ENCODE results near the gene ELP5.

Gene ELP5

DNA sequence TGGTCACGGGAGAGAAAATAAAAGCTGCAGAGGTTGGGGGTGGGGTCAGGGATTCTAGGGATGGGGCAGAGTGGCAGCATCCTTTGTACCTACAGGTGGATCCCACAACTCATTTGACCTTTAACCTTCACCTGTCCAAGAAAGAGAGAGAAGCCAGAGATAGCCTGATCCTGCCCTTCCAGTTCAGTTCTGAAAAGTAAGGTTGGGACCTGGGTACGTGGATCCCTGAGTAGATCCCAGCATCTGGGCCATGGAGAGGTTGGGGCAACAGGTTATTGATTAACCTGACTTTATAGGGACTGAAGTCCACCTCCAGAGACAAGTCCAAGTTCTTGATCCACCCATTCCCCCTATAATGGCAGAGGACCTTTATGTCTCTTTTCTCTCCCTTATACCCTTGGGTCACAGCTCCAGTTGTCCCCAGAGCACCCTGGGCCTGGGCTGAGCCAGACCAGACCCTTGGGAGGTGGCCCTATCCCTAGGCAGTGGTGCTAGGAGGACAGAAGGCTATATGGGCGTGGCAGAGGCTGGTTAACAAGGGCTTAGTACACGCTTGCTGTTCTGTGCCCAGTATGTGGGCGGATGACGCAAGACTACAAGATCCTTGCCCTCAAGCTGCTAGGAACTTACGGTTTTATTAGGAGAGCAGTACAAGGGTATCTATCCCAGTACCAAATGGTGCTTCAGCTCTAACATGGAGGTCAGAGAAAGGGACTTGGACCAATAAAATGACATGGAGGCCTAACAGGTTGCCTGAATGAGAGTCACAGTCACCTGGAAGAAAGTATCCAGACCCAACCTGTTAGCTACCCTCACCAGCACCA lies 6.9 kb downstream of the ELP5 start:
- no peak for DNase-seq

DNA sequence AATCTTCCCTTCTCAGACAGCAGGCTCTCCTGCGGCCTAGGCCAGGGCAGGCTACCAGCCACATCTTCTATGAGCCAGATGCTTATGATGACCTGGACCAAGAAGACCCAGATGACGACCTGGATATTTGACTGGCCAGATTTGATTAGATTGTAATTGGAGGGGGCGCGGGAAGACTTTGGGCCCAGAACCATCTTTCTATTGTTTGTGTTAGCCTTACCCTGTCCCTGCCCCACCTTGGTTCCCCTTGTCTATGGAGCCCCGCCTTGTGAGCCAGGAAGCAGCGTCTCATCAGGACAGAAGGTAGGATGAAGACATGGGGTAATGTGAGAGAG lies 7.5 kb downstream of the ELP5 start:
- no peak for DNase-seq

DNA sequence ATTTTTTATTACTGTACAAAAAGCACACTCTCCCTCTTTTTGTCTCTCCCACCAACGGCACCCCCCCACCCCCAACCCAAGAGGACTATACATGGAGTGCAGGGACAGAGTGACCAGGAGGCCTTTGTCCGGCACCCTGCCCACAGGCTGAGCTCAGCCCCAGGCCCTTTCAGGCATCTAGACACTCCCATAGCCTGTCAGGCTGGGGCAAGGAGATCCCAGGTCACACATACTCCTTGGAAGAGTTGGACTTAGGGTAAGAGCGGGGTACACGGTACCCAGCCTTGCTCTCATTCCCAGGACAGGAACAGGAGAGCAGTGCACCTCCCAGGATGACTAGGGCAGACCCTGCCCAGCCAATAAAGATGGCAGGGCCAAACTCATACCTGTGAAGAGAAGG lies 8.1 kb downstream of the ELP5 start:
- DNase-seq = no peak

DNA sequence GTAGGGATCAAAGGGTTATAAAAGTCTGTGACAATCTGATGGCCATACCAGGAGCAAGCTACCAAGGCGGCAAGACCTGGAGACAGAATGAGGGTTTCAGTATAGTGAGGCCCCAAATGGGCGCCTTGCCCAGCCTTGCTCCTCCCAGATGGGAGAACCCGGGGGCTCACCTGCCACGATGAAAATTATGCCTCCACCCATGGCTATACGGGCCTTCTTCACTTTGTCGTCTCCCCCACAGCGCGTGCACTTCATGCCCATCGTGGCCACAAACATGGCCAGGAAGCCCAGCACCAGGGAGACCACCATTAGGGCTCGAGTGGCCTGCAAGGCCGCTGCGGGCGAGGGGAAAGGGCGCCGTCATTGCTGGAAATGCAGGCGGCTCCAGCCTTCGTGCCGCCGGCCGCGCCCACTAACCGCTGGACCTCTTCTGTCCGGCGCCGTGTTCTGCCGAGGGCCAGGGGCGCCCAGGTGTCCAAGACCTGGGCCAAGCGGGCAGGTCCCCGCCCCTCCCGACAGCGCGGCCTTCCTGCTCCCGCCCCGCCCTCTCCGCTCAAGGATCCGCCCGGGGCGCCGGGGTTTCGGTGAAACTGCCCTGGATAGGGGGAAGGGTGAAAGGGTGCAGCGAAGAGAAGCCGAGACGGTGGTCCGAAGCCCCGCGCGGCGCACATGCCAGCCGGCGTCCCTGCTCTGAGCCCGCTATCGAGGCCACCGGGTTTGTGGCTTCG lies 8.8 kb downstream of the ELP5 start:
- no peak for DNase-seq

DNA sequence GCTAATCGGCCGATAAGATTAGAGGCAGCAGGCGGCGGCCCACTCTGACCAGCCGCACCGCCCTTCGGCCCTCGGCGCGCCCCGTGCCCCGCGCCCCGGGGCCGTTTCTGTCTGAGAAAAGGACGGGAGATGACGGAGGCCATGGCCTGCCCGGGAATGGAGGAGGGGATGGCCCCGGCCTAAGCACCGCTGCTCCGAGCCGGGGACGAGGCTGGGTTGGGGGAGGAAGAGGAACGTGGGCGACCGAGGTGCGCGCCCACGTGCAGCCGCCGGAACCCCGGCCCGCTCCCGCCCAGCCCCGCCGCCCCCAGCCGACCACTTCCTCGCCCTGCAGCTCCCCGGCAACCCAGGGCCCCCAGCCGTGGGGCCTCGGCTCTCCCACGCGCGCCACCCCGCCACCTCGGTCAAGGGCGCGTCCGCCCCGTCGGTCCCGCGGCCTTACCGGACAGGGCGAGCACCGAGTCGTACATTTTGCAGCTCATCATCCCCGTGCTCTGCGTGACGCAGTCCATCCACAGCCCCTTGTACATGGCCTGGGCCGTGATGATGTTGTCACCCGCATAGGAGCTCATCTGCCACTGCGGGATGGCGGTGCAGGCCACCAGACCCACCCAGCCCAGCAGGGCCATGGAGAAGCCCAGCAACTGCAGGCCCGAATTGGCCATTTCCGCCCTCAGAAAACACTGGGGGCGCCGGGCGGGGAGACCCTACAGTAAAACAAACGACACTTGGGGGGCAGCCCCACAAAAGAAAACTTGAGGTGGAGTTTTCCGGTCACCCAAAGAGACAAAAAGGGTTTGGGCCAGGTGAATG lies 9.6 kb downstream of the ELP5 start:
- no peak for DNase-seq

DNA sequence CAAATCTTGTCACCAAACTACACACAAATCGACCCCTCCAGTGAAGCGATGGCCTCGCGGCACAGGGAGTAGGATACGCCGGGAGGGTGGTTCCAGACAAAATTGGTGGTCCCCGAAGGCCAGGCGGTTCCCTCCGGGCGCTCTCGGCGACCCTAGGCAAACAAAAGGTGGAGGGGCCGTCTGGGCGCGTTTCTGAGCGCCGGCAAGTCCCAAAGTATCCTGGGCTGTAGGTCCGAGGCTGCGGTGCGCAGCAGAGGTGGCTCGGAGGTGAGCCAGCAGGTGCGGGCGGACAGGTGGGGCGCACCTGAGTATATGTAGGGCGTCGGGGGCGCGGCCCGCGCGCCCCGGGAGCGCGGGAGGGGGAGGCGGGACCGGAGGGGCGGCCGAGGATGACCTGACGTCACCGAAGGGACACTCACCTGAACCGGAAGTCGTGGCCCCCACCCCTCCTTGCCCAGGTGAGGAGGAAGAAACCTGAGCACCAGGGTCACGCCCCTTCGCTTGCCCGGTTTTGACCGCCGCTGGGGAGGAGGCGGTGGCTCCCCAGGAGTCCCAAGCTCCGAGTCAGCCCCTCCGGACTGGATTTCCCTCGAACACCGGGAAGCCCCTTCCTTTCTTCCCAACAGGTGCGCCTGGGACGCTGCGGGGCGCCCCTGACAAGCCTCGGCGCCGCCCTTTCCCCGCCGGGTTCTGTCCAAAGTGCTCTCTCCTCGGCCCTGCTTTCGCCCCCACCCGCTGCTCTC lies 10.3 kb downstream of the ELP5 start, which contains the start of gene CLDN7:
Gene CLDN7 (minus strand): TSS at position 287 of the 743 bp plus-strand sequence. CDS start 435 bp downstream, outside the sequence.
- no peak for DNase-seq

DNA sequence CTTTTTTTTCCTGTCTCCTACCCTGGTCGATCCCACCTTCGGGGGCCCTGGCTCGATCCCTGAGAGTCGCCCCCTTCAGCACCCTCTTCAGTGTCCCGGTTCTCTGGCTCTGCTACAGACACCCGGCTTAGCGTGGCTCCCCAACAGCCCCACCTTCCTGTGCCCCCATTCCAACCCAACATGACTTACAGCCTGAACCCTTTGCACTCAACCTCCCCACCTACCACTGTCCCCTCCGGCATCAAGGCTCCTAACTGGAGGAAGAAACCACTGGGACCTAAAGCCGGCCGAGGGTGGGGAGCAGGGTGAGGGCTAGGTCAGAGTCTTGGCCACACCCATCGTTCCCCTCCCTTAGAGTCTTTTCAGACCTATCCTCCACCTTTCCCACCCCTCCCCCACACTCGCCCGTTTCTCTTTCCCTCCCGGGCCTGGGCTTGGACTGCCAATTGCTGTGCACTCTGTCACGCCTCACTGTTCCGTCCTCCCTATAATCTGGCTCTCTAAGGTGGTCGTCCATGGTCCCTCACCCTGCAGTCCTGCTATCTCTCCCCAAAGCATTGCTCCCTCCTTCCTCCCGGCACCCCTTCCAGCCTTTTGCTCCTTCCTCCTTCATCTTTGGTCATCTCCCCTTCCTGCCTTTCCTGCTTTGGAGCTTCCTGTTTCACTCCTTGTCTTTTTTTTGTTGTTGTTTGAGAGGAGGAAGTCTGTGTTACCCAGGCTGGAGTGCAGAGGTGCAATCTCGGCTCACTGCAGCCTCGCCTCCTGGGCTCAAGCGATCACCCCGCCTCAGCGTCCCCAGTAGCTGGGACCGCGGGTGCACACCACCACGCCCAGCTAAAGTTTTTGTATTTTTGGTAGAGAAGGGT lies 11.2 kb downstream of the ELP5 start:
- no peak for DNase-seq

DNA sequence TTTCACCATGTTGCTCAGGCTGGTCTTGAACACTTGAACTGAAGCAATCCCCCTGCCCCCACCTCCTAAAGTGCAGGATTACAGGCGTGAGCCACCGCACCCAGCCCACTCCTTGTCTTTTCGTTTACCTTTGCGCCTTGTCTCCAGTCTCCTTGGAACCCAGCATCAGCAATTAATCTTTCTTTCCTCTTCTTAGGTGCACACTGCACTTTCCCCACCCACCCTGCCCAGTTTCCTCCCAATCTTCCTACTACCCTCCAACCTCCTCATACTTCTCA lies 11.7 kb downstream of the ELP5 start:
- DNase-seq = no peak

DNA sequence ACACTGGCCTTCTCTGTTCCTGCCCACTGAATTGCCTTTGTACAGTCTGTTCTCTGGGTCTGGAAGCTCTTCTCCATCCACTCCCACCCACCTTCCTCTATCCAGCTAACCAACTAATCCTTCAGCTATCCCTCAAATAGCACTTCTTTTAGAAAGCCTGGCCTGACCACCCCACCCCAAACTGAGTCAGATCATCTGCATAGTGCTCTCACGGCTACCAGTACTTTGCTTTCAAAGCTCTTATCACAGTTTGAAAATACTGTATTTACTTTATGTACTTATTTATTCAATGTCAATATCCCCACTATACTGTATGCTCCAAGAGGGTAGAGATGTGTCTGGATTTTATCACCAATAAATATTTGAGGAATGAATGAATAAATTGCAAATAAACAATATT lies 14.8 kb downstream of the ELP5 start:
- no peak for DNase-seq

DNA sequence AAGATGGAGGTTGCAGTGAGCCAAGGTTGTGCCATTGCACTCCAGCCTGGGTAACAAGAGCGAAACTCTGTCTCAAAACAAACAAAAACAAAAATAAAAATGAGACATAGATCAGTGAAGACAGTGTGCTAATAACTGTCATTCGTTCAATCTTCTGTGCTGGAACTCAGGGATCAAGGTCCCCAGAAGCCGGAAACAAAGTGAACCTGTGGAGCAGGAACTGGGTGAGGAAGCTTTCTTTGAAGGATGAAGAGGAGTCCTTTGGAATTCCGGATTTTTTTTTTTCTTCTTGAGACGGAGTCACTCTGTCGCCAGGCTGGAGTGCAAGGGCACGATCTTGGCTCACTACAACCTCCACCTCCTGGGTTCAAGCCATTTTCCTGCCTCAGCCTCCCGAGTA lies 27.4 kb downstream of the ELP5 start:
- DNase-seq = no peak

DNA sequence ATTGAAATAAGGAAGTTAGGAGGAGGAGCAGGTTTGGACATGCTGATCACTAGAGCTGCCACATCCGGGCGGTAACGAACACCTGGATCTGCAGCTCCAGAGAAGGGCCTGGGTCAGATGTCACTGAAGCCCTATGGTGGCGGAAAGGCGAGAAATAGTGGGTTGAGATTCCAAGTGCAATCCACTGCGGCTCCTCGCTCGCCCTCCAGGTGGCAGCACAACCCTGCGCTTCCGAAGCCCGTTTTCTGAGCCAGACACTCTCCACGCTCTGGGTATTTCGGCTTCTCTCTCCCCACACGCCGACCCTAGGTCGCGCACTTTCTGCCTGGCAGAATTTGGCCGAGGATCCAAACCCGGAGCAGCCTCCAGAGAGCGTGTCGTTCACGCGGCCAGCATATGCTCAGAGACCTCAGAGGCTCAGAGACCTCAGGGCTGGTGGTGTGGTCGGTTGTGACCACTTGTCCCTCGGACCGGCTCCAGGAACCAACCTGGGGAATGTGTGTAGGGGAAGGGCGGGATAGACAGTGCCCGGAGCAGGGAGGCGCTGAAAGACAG lies 28.6 kb downstream of the ELP5 start:
- peak; percentile 53 for DNase-seq

DNA sequence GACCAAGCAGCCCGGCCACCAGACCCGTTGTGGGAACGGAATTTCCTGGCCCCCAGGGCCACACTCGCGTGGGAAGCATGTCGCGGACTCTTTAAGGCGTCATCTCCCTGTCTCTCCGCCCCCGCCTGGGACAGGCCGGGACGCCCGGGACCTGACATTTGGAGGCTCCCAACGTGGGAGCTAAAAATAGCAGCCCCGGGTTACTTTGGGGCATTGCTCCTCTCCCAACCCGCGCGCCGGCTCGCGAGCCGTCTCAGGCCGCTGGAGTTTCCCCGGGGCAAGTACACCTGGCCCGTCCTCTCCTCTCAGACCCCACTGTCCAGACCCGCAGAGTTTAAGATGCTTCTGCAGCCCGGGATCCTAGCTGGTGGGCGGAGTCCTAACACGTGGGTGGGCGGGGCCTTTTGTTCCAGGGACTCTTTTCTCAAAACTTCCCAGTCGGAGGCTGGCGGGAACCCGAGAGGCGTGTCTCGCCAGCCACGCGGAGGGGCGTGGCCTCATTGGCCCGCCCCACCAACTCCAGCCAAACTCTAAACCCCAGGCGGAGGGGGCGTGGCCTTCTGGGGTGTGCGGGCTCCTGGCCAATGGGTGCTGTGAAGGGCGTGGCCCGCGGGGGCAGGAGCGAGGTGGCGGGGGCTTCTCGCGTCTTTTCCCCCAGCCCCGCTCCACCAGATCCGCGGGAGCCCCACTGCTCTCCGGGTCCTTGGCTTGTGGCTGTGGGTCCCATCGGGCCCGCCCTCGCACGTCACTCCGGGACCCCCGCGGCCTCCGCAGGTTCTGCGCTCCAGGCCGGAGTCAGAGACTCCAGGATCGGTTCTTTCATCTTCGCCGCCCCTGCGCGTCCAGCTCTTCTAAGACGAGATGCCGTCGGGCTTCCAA lies 29.3 kb downstream of the ELP5 start, which contains the start of gene SLC2A4:
Gene SLC2A4 (plus strand): TSS at position 645 of the 879 bp plus-strand sequence. CDS start 217 bp downstream, at position 862.
- DNase-seq = peak; percentile 70

DNA sequence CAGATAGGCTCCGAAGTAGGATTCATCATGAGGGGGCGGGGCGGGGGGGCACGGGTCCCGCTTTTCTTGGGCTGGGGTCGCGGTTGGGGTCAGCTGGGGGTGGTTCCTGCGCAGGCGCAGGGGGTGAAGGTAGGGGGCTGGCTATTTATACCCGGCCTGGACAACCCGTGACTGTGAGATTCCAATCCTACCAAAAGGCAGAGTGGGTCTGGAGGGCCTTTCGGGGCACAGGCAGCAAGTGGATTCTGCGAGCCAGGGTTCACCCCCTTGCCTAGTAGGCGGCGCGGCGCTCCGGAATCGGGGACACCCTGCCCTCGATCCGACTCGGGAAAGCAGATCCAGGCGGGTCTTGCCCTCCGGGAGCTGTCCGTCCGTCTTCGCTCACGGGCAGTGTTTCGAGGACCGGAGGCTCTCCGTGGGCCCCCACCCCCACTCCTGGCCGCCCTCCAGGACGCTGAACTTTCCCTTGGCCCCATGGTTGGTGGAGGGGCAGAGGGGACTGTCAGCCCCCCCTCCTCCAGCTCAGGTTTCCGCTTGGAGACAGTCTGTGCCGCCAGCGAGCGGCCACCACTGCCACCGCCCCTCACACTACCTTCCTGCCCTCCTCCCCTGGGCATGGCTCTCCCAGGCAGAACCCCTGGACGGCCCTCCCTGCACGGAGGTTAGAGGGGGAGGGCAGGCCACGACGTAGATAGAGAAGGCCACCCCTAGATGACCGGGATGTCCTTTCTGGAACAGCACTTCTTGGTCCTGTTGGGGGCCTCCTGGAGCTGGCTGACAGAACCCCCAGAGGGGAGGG lies 30.1 kb downstream of the ELP5 start:
- no peak for DNase-seq

DNA sequence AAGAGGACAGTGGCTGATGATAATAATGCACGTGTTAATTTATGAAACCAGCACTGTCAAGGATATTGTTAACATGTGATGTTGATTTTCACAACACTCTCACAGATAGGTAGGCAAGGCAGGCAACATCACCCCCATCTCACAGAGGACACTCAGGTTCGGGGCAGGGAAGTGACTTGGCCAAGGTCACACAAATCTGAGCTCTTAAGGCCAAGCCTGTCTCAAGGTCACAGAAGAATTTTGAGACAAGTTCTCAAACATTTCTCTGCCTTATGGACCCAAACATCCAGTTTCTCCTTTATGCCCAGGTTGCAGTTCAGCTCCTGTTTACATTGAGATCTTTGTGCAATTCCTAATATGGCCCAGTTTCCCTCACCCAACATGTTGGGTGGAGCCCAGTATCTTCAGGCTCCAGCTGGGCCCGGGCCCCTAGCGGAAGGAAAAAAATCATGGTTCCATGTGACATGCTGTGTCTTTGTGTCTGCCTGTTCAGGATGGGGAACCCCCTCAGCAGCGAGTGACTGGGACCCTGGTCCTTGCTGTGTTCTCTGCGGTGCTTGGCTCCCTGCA lies 30.8 kb downstream of the ELP5 start:
- DNase-seq = no peak

DNA sequence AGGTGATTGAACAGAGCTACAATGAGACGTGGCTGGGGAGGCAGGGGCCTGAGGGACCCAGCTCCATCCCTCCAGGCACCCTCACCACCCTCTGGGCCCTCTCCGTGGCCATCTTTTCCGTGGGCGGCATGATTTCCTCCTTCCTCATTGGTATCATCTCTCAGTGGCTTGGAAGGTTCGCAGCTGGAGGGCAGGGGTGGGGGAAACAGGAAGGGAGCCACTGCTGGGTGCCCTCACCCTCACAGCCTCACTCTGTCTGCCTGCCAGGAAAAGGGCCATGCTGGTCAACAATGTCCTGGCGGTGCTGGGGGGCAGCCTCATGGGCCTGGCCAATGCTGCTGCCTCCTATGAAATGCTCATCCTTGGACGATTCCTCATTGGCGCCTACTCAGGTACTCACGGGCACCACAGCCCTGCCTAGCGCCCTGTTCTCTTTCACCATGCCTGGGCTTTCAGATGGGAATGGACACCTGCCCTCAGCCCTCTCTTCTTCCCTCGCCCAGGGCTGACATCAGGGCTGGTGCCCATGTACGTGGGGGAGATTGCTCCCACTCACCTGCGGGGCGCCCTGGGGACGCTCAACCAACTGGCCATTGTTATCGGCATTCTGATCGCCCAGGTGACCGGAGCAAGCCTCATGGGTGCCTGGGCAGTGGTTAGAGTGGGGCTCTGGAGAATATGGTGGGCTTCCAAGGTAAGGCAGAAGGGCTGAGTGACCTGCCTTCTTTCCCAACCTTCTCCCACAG lies 31.6 kb downstream of the ELP5 start:
- DNase-seq = no peak

DNA sequence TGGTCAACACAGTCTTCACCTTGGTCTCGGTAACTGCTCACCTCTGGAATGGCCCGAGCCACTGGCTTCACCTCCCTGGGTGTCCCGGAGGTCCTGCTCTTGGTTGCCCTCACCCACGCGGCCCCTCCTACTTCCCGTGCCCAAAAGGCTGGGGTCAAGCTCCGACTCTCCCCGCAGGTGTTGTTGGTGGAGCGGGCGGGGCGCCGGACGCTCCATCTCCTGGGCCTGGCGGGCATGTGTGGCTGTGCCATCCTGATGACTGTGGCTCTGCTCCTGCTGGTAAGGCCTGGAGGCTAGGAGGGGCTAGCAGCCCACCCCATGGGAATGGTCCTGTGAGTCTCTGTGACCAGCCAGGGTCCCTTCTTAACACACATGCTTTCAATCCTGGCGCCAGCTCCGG lies 32.9 kb downstream of the ELP5 start:
- DNase-seq = no peak

DNA sequence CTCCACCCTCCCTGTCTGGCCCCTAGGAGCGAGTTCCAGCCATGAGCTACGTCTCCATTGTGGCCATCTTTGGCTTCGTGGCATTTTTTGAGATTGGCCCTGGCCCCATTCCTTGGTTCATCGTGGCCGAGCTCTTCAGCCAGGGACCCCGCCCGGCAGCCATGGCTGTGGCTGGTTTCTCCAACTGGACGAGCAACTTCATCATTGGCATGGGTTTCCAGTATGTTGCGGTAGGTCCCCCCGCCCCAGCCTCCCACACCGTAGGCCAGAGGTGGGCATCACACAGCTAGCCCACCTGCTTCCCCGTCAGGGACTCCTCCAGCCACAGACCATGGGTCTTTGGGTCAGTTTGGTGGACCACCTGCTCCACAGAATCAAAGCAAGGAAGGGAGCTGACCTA lies 33.7 kb downstream of the ELP5 start:
- no peak for DNase-seq

DNA sequence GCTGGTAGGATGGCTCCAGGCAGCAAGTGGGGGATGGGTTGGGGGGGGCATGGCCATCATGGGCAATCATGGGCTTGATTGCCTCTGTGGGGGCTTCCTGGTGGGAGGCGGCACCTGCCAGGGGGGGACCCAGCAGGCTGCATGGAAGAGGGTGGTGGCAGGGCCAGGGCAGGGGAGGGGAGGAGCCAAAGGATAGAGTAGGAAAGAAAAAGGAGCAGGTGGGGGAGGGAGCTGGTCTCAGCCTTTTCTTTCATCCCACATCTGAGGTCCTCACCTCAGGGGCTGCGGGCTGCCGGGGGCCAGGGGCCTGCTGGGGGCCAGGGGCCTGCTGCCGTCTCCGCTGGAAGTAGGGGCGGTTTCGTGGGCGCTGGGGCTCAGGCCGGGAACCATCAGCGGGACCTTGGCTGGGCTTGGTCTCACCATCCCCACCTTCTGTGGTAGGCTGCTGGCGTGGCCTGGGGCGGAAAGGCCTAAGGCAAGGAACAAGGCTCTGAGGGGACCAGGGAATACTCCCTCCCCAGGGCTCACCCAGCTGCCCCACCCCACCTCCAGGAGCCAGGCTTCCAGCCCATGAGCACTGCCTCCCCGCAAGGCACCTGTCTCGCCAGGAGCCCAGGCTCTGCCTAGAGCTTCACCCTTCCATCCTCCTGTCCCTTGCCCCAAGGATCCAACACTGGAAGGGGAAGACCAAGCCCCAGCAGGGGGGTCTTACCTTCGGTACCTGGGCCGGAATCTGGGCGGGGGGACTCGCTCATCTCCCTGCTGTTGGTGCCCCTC lies 37.4 kb downstream of the ELP5 start:
- no peak for DNase-seq

Measured in NCI-H1436 (cell line).